WTC11 (cell line): ENCODE data around the gene CAPN12. TPM values are rescaled to one million over a fixed set of nuclear protein-coding genes. Genes with fewer than 3 reads are reported as not detected.

ENCODE experiments used
- ATAC-seq: fragments of 200-7000 bp; cut with Tn5 transposase; 2 replicates; pipeline ENCODE4 v1.10.0; 2021; ENCODE audit warnings: mild to moderate bottlenecking, moderate library complexity
- CTCF ChIA-PET: fragments of 300-600 bp; sonication (Branson Sonifier 250); formaldehyde crosslinking; loops from one replicate; lab custom pipeline; 2021; ENCODE audit warnings: antibody characterized with exemption; lab: Charles Lee
- POLR2A ChIA-PET: fragments of 350-600 bp; sonication (Branson Sonifier 250); formaldehyde crosslinking; loops from one replicate; lab custom pipeline; 2021; ENCODE audit warnings: antibody characterized with exemption; lab: Charles Lee
- DNase-seq: peaks from one replicate; pipeline ENCODE4 v3.0.0; 2021; ENCODE audit warnings: low spot score
- H3K27ac Mint-ChIP-seq: 2 replicates; pipeline ENCODE4 v1.8.0; 2021; ENCODE audit warnings: mixed read lengths
- H3K27me3 Mint-ChIP-seq: 2 replicates; pipeline ENCODE4 v1.8.0; 2021; ENCODE audit warnings: low read depth, mild to moderate bottlenecking, moderate library complexity, mixed read lengths
- H3K36me3 Mint-ChIP-seq: 2 replicates; pipeline ENCODE4 v1.8.0; 2021; ENCODE audit warnings: mixed read lengths
- H3K4me1 Mint-ChIP-seq: 2 replicates; pipeline ENCODE4 v1.8.0; 2022; ENCODE audit warnings: mixed read lengths
- H3K4me3 Mint-ChIP-seq: 2 replicates; pipeline ENCODE4 v1.8.0; 2021; ENCODE audit warnings: mild to moderate bottlenecking, moderate library complexity, mixed read lengths
- H3K9me3 Mint-ChIP-seq: 2 replicates; pipeline ENCODE4 v1.8.0; 2021; ENCODE audit warnings: mixed read lengths
- ATF2 ChIP-seq: sonication (generic); formaldehyde crosslinking; IDR thresholded peaks from 2 replicates; pipeline ENCODE4 v1.8.1; 2022; ENCODE audit warnings: low read depth, missing genetic modification reagents, borderline replicate concordance
- CREB1 ChIP-seq: sonication (generic); formaldehyde crosslinking; IDR thresholded peaks from 2 replicates; pipeline ENCODE4 v1.8.0; 2023; ENCODE audit warnings: mild to moderate bottlenecking, missing genetic modification reagents
- CREM ChIP-seq: sonication (generic); formaldehyde crosslinking; IDR thresholded peaks from 2 replicates; pipeline ENCODE4 v1.8.1; 2022; ENCODE audit warnings: mild to moderate bottlenecking, missing genetic modification reagents, moderate library complexity
- EMX1 ChIP-seq: fragments of 250-450 bp; sonication (Bioruptor Pico); IDR thresholded peaks from 2 replicates; pipeline ENCODE4 v1.8.0; 2021; ENCODE audit warnings: mild to moderate bottlenecking
- ETV6 ChIP-seq: sonication (generic); formaldehyde crosslinking; IDR thresholded peaks from 2 replicates; pipeline ENCODE4 v1.8.1; 2022; ENCODE audit warnings: mild to moderate bottlenecking, missing genetic modification reagents
- HMGXB4 ChIP-seq: sonication (generic); formaldehyde crosslinking; IDR thresholded peaks from 2 replicates; pipeline ENCODE4 v1.8.1; 2023; ENCODE audit warnings: mild to moderate bottlenecking, moderate library complexity, missing genetic modification reagents
- JUN ChIP-seq: sonication (generic); formaldehyde crosslinking; IDR thresholded peaks from 2 replicates; pipeline ENCODE4 v1.8.0; 2023; ENCODE audit warnings: mild to moderate bottlenecking, missing genetic modification reagents
- MLX ChIP-seq: sonication (generic); formaldehyde crosslinking; IDR thresholded peaks from 2 replicates; pipeline ENCODE4 v1.8.1; 2023; ENCODE audit warnings: mild to moderate bottlenecking, missing genetic modification reagents, moderate library complexity
- MXD4 ChIP-seq: fragments of 250-450 bp; sonication (Bioruptor Pico); IDR thresholded peaks from 2 replicates; pipeline ENCODE4 v1.8.0; 2021; ENCODE audit warnings: mild to moderate bottlenecking, moderate library complexity, borderline replicate concordance
- NR2C2 ChIP-seq: sonication (generic); formaldehyde crosslinking; IDR thresholded peaks from 2 replicates; pipeline ENCODE4 v1.8.0; 2022; ENCODE audit warnings: mild to moderate bottlenecking, missing genetic modification reagents
- OVOL2 ChIP-seq: fragments of 250-450 bp; sonication (Bioruptor Pico); IDR thresholded peaks from 2 replicates; pipeline ENCODE4 v1.9.0; 2021; ENCODE audit warnings: mild to moderate bottlenecking, borderline replicate concordance
- PRRX2 ChIP-seq: fragments of 250-450 bp; sonication (Bioruptor Pico); IDR thresholded peaks from 2 replicates; pipeline ENCODE4 v1.8.0; 2021; ENCODE audit warnings: mild to moderate bottlenecking
- RORB ChIP-seq: fragments of 250-450 bp; sonication (Bioruptor Pico); IDR thresholded peaks from 2 replicates; pipeline ENCODE4 v1.9.0; 2021; ENCODE audit warnings: mild to moderate bottlenecking
- ZBTB21 ChIP-seq: sonication (generic); formaldehyde crosslinking; IDR thresholded peaks from 2 replicates; pipeline ENCODE4 v1.8.1; 2023; ENCODE audit warnings: mild to moderate bottlenecking, missing genetic modification reagents, borderline replicate concordance
- ZNF138 ChIP-seq: sonication (generic); formaldehyde crosslinking; conservative IDR thresholded peaks from 2 replicates; pipeline ENCODE4 v1.8.1; 2022; ENCODE audit warnings: mild to moderate bottlenecking, moderate library complexity, missing genetic modification reagents
- ZNF219 ChIP-seq: sonication (generic); formaldehyde crosslinking; IDR thresholded peaks from 2 replicates; pipeline ENCODE4 v1.8.0; 2023; ENCODE audit warnings: missing genetic modification reagents, mild to moderate bottlenecking, borderline replicate concordance
- ZNF263 ChIP-seq: sonication (generic); formaldehyde crosslinking; IDR thresholded peaks from 2 replicates; pipeline ENCODE4 v1.8.1; 2022; ENCODE audit warnings: low read depth, mild to moderate bottlenecking, moderate library complexity, missing genetic modification reagents
- ZNF416 ChIP-seq: fragments of 250-450 bp; sonication (Bioruptor Pico); IDR thresholded peaks from 2 replicates; pipeline ENCODE4 v1.9.0; 2021; ENCODE audit warnings: mild to moderate bottlenecking, inconsistent platforms
- ZNF425 ChIP-seq: fragments of 250-450 bp; sonication (Bioruptor Pico); conservative IDR thresholded peaks from 2 replicates; pipeline ENCODE4 v1.9.0; 2021; ENCODE audit warnings: mild to moderate bottlenecking
- total RNA-seq: library from RNA; stranded (reverse); gene quantifications from 3 replicates; pipeline ENCODE4 v1.2.3, GENCODE V29; 2021
- TF ChIP-seq, protein P1 (sequence below): sonication (generic); formaldehyde crosslinking; conservative IDR thresholded peaks from 2 replicates; pipeline ENCODE4 v1.8.1; 2022; ENCODE audit warnings: mild to moderate bottlenecking, missing genetic modification reagents
- TF ChIP-seq, protein P2 (sequence below): sonication (generic); formaldehyde crosslinking; IDR thresholded peaks from 2 replicates; pipeline ENCODE4 v1.8.0; 2023; ENCODE audit warnings: missing genetic modification reagents, mild to moderate bottlenecking, borderline replicate concordance
- TF ChIP-seq, protein P3 (sequence below): sonication (generic); formaldehyde crosslinking; IDR thresholded peaks from 2 replicates; pipeline ENCODE4 v1.8.1; 2023; ENCODE audit warnings: mild to moderate bottlenecking, missing genetic modification reagents

The CAPN12 gene
- total RNA-seq, 1 experiment from 2014 or later, result 9.6 TPM

- TF ChIP-seq PRRX2 (CRISPR knock-in tag) (no peak), CREM (CRISPR knock-in tag) (no peak), ZNF219 (no peak)
Observed at GRCh38 chr19:38713865-38714264, 30.4 kb downstream of the CAPN12 start (continued).

DNA sequence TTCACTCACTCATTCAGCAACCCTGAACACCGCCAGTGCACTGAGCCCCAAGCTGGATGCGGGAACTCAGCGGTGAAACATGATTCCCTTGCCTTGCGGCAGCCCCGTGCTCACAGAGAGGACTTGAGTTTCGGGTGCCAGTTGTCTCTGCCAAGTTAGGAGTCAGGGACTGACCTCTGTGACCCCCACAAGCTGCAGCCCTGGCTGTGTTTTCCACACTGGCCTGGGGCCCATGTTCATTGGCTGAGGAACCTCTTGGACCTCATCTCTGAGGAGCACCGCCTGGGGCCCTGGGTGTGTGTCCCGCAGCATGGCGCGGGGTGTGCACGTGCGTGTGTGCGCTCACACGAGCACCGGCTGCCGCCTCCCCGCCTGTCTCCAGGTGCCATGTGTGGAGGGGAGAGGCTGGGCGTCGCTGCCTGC, 31.0 kb downstream of the CAPN12 start:
- no peak for ATAC-seq
- no peaks in the 10 kb centered on the region for H3K27me3 Mint-ChIP-seq
- no peaks in the 10 kb centered on the region for H3K9me3 Mint-ChIP-seq
- peak overlapping the region; percentile 49; the same call in 1 of the 2 replicates for H3K27ac Mint-ChIP-seq
- CTCF ChIA-PET, result no interaction called here
- H3K36me3 Mint-ChIP-seq, result peaks cover 53% of the 10 kb centered on the region
- H3K4me3 Mint-ChIP-seq, result no peak overlapping the region
- H3K4me1 Mint-ChIP-seq, result no peaks in the 10 kb centered on the region
- POLR2A ChIA-PET, result no interaction called here
- no peak for DNase-seq
- TF ChIP-seq OVOL2 (no peak), CREM (CRISPR knock-in tag) (no peak), ZNF138 (no peak), ZNF263 (CRISPR knock-in tag) (no peak), NR2C2 (CRISPR knock-in tag) (no peak), ETV6 (CRISPR knock-in tag) (no peak), ZNF425 (CRISPR knock-in tag) (no peak)
- TF ChIP-seq, protein P1, sequence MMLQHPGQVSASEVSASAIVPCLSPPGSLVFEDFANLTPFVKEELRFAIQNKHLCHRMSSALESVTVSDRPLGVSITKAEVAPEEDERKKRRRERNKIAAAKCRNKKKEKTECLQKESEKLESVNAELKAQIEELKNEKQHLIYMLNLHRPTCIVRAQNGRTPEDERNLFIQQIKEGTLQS (CRISPR knock-in tag), result no peak
- TF ChIP-seq, protein P2, sequence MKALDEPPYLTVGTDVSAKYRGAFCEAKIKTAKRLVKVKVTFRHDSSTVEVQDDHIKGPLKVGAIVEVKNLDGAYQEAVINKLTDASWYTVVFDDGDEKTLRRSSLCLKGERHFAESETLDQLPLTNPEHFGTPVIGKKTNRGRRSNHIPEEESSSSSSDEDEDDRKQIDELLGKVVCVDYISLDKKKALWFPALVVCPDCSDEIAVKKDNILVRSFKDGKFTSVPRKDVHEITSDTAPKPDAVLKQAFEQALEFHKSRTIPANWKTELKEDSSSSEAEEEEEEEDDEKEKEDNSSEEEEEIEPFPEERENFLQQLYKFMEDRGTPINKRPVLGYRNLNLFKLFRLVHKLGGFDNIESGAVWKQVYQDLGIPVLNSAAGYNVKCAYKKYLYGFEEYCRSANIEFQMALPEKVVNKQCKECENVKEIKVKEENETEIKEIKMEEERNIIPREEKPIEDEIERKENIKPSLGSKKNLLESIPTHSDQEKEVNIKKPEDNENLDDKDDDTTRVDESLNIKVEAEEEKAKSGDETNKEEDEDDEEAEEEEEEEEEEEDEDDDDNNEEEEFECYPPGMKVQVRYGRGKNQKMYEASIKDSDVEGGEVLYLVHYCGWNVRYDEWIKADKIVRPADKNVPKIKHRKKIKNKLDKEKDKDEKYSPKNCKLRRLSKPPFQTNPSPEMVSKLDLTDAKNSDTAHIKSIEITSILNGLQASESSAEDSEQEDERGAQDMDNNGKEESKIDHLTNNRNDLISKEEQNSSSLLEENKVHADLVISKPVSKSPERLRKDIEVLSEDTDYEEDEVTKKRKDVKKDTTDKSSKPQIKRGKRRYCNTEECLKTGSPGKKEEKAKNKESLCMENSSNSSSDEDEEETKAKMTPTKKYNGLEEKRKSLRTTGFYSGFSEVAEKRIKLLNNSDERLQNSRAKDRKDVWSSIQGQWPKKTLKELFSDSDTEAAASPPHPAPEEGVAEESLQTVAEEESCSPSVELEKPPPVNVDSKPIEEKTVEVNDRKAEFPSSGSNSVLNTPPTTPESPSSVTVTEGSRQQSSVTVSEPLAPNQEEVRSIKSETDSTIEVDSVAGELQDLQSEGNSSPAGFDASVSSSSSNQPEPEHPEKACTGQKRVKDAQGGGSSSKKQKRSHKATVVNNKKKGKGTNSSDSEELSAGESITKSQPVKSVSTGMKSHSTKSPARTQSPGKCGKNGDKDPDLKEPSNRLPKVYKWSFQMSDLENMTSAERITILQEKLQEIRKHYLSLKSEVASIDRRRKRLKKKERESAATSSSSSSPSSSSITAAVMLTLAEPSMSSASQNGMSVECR (CRISPR knock-in tag), result no peak

GRCh38 chr19:38712161-38712748, 32.0 kb downstream of the CAPN12 start:
- ChIA-PET CTCF (no interaction called here), POLR2A (interaction anchor here (1.2 kb wide), 1 partner anchor 13 kb away, joined by 3 read pairs; no protein-coding TSS in a partner anchor)
- DNase-seq, result no peak
- H3K4me3 Mint-ChIP-seq, result no peak overlapping the region
- no peaks in the 10 kb centered on the region for H3K4me1 Mint-ChIP-seq
- ATAC-seq, result no peak
- peaks cover 52% of the 10 kb centered on the region for H3K36me3 Mint-ChIP-seq
- no peaks in the 10 kb centered on the region for H3K27me3 Mint-ChIP-seq
- no peaks in the 10 kb centered on the region for H3K9me3 Mint-ChIP-seq
- H3K27ac Mint-ChIP-seq, result no peak overlapping the region
- TF ChIP-seq, protein P3, sequence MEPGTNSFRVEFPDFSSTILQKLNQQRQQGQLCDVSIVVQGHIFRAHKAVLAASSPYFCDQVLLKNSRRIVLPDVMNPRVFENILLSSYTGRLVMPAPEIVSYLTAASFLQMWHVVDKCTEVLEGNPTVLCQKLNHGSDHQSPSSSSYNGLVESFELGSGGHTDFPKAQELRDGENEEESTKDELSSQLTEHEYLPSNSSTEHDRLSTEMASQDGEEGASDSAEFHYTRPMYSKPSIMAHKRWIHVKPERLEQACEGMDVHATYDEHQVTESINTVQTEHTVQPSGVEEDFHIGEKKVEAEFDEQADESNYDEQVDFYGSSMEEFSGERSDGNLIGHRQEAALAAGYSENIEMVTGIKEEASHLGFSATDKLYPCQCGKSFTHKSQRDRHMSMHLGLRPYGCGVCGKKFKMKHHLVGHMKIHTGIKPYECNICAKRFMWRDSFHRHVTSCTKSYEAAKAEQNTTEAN (CRISPR knock-in tag), result no peak
- no peak for TF ChIP-seq ZBTB21
- TF ChIP-seq NR2C2 (CRISPR knock-in tag), result no peak
- no peak for TF ChIP-seq PRRX2 (CRISPR knock-in tag)
- no peak for TF ChIP-seq JUN
- TF ChIP-seq MXD4 (CRISPR knock-in tag), result no peak
- TF ChIP-seq ATF2, result no peak
- no peak for TF ChIP-seq MLX (CRISPR knock-in tag)
- no peak for TF ChIP-seq RORB (CRISPR knock-in tag)
- TF ChIP-seq EMX1 (CRISPR knock-in tag), result no peak
- no peak for TF ChIP-seq ZNF138
- TF ChIP-seq HMGXB4 (CRISPR knock-in tag), result no peak
- no peak for TF ChIP-seq CREB1
- no peak for TF ChIP-seq ZNF416
